ENCODE measurements around the gene MCTP1.

Gene MCTP1

GRCh38 chr5:94793113-94793815, 491.6 kb downstream of the MCTP1 start:
- H2AFZ ChIP-seq (ENCODE audit: low read depth, low read length) = no peak overlapping the region
- H3K9ac ChIP-seq (ENCODE audit: low read length) = no peak overlapping the region
- H3K36me3 ChIP-seq (replicated peaks; ENCODE audit: low read depth, low read length) = no peaks in the 10 kb centered on the region
- no peaks in the 10 kb centered on the region for H4K20me1 ChIP-seq (ENCODE audit: insufficient read depth, low read length)
- TF ChIP-seq CTCF (IDR thresholded peaks at IDR 0.05; ENCODE audit: low read depth, low read length) = no peak
- TF ChIP-seq EZH2phosphoT487 (IDR thresholded peaks at IDR 0.05; ENCODE audit: low read depth) = no peak
- H3K27ac ChIP-seq (ENCODE audit: low read length) = no peak overlapping the region
- peak overlapping the region; percentile 24 for H3K4me2 ChIP-seq (ENCODE audit: low read length)
- H3K4me3 ChIP-seq (ENCODE audit: low read length) = no peak overlapping the region
- no peaks in the 10 kb centered on the region for H3K9me3 ChIP-seq (ENCODE audit: insufficient read depth, low read length)
- H3K79me2 ChIP-seq (ENCODE audit: low read length) = no peaks in the 10 kb centered on the region
- H3K4me1 ChIP-seq (ENCODE audit: low read length) = peaks cover 10% of the 10 kb centered on the region
- H3K27me3 ChIP-seq (ENCODE audit: low read depth, low read length) = no peaks in the 10 kb centered on the region

GRCh38 chr5:94791829-94792228, 493.1 kb downstream of the MCTP1 start:
- Histone ChIP-seq H4K20me1 (ENCODE audit: insufficient read depth, low read length) (no peaks in the 10 kb centered on the region), H3K9me3 (ENCODE audit: insufficient read depth, low read length) (no peaks in the 10 kb centered on the region), H3K9ac (ENCODE audit: low read length) (no peak overlapping the region), H3K27me3 (ENCODE audit: low read depth, low read length) (no peaks in the 10 kb centered on the region), H3K79me2 (ENCODE audit: low read length) (no peaks in the 10 kb centered on the region), H2AFZ (ENCODE audit: low read depth, low read length) (no peak overlapping the region), H3K4me1 (ENCODE audit: low read length) (peaks cover 10% of the 10 kb centered on the region), H3K4me2 (ENCODE audit: low read length) (no peak overlapping the region), H3K36me3 (replicated peaks; ENCODE audit: low read depth, low read length) (no peaks in the 10 kb centered on the region), H3K27ac (ENCODE audit: low read length) (no peak overlapping the region), H3K4me3 (ENCODE audit: low read length) (no peak overlapping the region)
- no peak for TF ChIP-seq EZH2phosphoT487 (IDR thresholded peaks at IDR 0.05; ENCODE audit: low read depth)
- no peak for TF ChIP-seq CTCF (IDR thresholded peaks at IDR 0.05; ENCODE audit: low read depth, low read length)

- no peak overlapping the region for H3K4me3 ChIP-seq (ENCODE audit: low read length)
- H3K79me2 ChIP-seq (ENCODE audit: low read length) = no peaks in the 10 kb centered on the region
- H2AFZ ChIP-seq (ENCODE audit: low read depth, low read length) = no peak overlapping the region
- H3K27ac ChIP-seq (ENCODE audit: low read length) = no peak overlapping the region
- H3K4me2 ChIP-seq (ENCODE audit: low read length) = no peak overlapping the region
- 0 out of 2 replicates have a peak, but pooled peaks cover 3% of the 10 kb centered on the region for H3K27me3 ChIP-seq (ENCODE audit: low read depth, low read length)
- H3K4me1 ChIP-seq (ENCODE audit: low read length) = peaks cover 7% of the 10 kb centered on the region
- H3K36me3 ChIP-seq (replicated peaks; ENCODE audit: low read depth, low read length) = no peaks in the 10 kb centered on the region
- H4K20me1 ChIP-seq (ENCODE audit: insufficient read depth, low read length) = no peaks in the 10 kb centered on the region
- no peaks in the 10 kb centered on the region for H3K9me3 ChIP-seq (ENCODE audit: insufficient read depth, low read length)
- H3K9ac ChIP-seq (ENCODE audit: low read length) = no peak overlapping the region
- TF ChIP-seq CTCF (IDR thresholded peaks at IDR 0.05; ENCODE audit: low read depth, low read length) (no peak), EZH2phosphoT487 (IDR thresholded peaks at IDR 0.05; ENCODE audit: low read depth) (no peak)
Observed at GRCh38 chr5:94788527-94788926, 496.4 kb downstream of the MCTP1 start.

GRCh38 chr5:94784536-94785505, 500.1 kb downstream of the MCTP1 start:
- Histone ChIP-seq H3K27me3 (ENCODE audit: low read depth, low read length) (0 out of 2 replicates have a peak, but pooled peaks cover 3% of the 10 kb centered on the region), H3K9me3 (ENCODE audit: insufficient read depth, low read length) (no peaks in the 10 kb centered on the region), H3K4me2 (ENCODE audit: low read length) (no peak overlapping the region), H3K9ac (ENCODE audit: low read length) (no peak overlapping the region), H2AFZ (ENCODE audit: low read depth, low read length) (no peak overlapping the region), H3K79me2 (ENCODE audit: low read length) (no peaks in the 10 kb centered on the region), H3K4me3 (ENCODE audit: low read length) (no peak overlapping the region), H3K36me3 (replicated peaks; ENCODE audit: low read depth, low read length) (no peaks in the 10 kb centered on the region), H3K4me1 (ENCODE audit: low read length) (no peaks in the 10 kb centered on the region), H3K27ac (ENCODE audit: low read length) (no peak overlapping the region), H4K20me1 (ENCODE audit: insufficient read depth, low read length) (no peaks in the 10 kb centered on the region)
- TF ChIP-seq CTCF (IDR thresholded peaks at IDR 0.05; ENCODE audit: low read depth, low read length) (peak; percentile 46), EZH2phosphoT487 (IDR thresholded peaks at IDR 0.05; ENCODE audit: low read depth) (no peak)

All from OCI-LY3 (cell line).